A673 (cell line): ENCODE measurements around the gene IFRD2. TPM values are rescaled to one million over a fixed set of nuclear protein-coding genes. Genes with fewer than 3 reads are reported as not detected.

Experiments used
- BruUV-seq: library from RNA; stranded (reverse); fragments of 400-500 nt; replicated peaks from 2 replicates; lab custom pipeline; 2021; lab: Mats Ljungman, UMichigan
- CTCF ChIA-PET: fragments of 300-600 bp; sonication (Branson Sonifier 250); formaldehyde crosslinking; loops from one replicate; lab custom pipeline; 2022; ENCODE audit warnings: antibody characterized with exemption; lab: Charles Lee
- POLR2A ChIA-PET: fragments of 300-600 bp; sonication (Branson Sonifier 250); formaldehyde crosslinking; loops from one replicate; lab custom pipeline; 2022; ENCODE audit warnings: antibody characterized with exemption; ENCODE audit not compliant: low non-redundant PET; lab: Charles Lee
- DNase-seq: peaks from one replicate; pipeline ENCODE4 v3.0.0-alpha.2; 2015; ENCODE audit warnings: low spot score
- H3K27ac ChIP-seq: fragments of 200-600 bp; sonication (generic); 2 replicates; pipeline ENCODE4 v1.5.1; 2016; ENCODE audit warnings: mixed run types, low read depth, mild to moderate bottlenecking, mixed read lengths, antibody characterized with exemption, low read length; ENCODE audit not compliant: poor library complexity, severe bottlenecking
- H3K27me3 ChIP-seq: fragments of 200-600 bp; sonication (generic); replicated peaks from 2 replicates; pipeline ENCODE4 v1.6.1; 2017; ENCODE audit warnings: mixed run types, low read depth, mild to moderate bottlenecking, mixed read lengths, antibody characterized with exemption, low read length; ENCODE audit not compliant: insufficient read depth, poor library complexity
- H3K36me3 ChIP-seq: fragments of 200-600 bp; sonication (generic); 2 replicates; pipeline ENCODE4 v1.6.1; 2016; ENCODE audit warnings: mixed run types, mild to moderate bottlenecking, mixed read lengths, antibody characterized with exemption, low read length; ENCODE audit not compliant: insufficient read depth, poor library complexity, severe bottlenecking
- H3K4me1 ChIP-seq: fragments of 200-600 bp; sonication (generic); 2 replicates; pipeline ENCODE4 v1.6.1; 2017; ENCODE audit warnings: mixed run types, mild to moderate bottlenecking, mixed read lengths, antibody characterized with exemption, low read length; ENCODE audit not compliant: insufficient read depth, poor library complexity, severe bottlenecking
- H3K4me3 ChIP-seq: fragments of 200-600 bp; sonication (generic); 2 replicates; pipeline ENCODE4 v1.5.1; 2016; ENCODE audit warnings: low read depth, mixed run types, mild to moderate bottlenecking, mixed read lengths, low read length; ENCODE audit not compliant: poor library complexity, severe bottlenecking
- H3K9me3 ChIP-seq: fragments of 200-600 bp; sonication (generic); 2 replicates; pipeline ENCODE4 v1.6.1; 2016; ENCODE audit warnings: mixed run types, low read depth, mild to moderate bottlenecking, mixed read lengths, antibody characterized with exemption, low read length; ENCODE audit not compliant: poor library complexity, severe bottlenecking
- CTCF ChIP-seq: fragments of 300-800, 200-600 bp; sonication (generic); conservative IDR thresholded peaks from 2 replicates; pipeline ENCODE4 v1.5.1; 2017; ENCODE audit warnings: low read depth, mild to moderate bottlenecking, antibody characterized with exemption, low read length, moderate library complexity, mixed read lengths
- EZH2 ChIP-seq: fragments of 200-600 bp; sonication (generic); IDR thresholded peaks from 2 replicates; pipeline ENCODE4 v1.6.1; 2017; ENCODE audit warnings: borderline replicate concordance, low read depth, mild to moderate bottlenecking, mixed read lengths, antibody characterized with exemption, low read length; ENCODE audit not compliant: poor library complexity, severe bottlenecking
- intact Hi-C: fragments of 100-400 bp; cut with micrococcal nuclease; formaldehyde crosslinking; loops from one replicate; pipeline ENCODE4 v1.10.0; 2022; ENCODE audit not compliant: unreplicated experiment
- total RNA-seq: library from RNA; stranded (reverse); gene quantifications from 2 replicates; pipeline ENCODE4 v1.2.3, GENCODE V29; 2021

The IFRD2 gene
- total RNA-seq, 1 experiment from 2014 or later: 77.4 TPM

GRCh38 chr3:50299929-50300680, 7.9 kb upstream of the IFRD2 start:
- Histone ChIP-seq H3K9me3 (no peaks in the 10 kb centered on the region), H3K36me3 (no peaks in the 10 kb centered on the region), H3K4me1 (peaks cover 5% of the 10 kb centered on the region), H3K4me3 (peak overlapping the region; percentile 68), H3K27ac (peak overlapping the region; percentile 70), H3K27me3 (no peaks in the 10 kb centered on the region)
- TF ChIP-seq CTCF (no peak), EZH2 (no peak)
- DNase-seq: no peak
- intact Hi-C loops: no loop called here
- BruUV-seq: no TSS peak
- ChIA-PET CTCF (interaction anchor here (0.9 kb wide), 1 partner anchor 18 kb away, joined by 14 read pairs; no protein-coding TSS in a partner anchor), POLR2A (no interaction called here)

DNA sequence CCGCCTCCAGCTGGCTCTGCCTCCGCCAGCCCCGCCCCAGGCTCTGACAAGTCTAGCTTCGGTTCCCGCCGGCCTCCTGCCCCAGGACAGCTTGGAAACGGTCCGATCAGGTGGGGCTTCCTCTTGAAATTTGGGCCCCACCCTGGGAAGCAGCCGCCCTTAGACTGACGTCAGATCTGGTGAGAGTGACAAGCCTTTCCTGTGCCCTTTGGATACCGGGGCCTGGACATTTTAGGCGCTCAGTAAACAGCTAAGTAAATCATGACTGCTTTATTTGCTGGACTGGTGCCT, 7.4 kb upstream of the IFRD2 start:
- H3K9me3 ChIP-seq: no peaks in the 10 kb centered on the region
- BruUV-seq: no TSS peak
- ChIA-PET POLR2A (interaction anchor here (0.9 kb wide), 1 partner anchor 29 kb away, joined by 5 read pairs; no protein-coding TSS in a partner anchor), CTCF (interaction anchor here (0.9 kb wide), 1 partner anchor 18 kb away, joined by 14 read pairs; no protein-coding TSS in a partner anchor)
- DNase-seq: no peak
- H3K4me3 ChIP-seq: peak overlapping the region; percentile 68
- no peaks in the 10 kb centered on the region for H3K36me3 ChIP-seq
- H3K27me3 ChIP-seq: no peaks in the 10 kb centered on the region
- H3K27ac ChIP-seq: peak overlapping the region; percentile 70
- intact Hi-C loops: no loop called here
- no peak for TF ChIP-seq EZH2
- H3K4me1 ChIP-seq: peaks cover 5% of the 10 kb centered on the region

- intact Hi-C loops: no loop called here
- Histone ChIP-seq H3K9me3 (no peaks in the 10 kb centered on the region), H3K36me3 (no peaks in the 10 kb centered on the region), H3K4me1 (peaks cover 5% of the 10 kb centered on the region), H3K4me3 (peak within 1 kb of the TSS; percentile 68), H3K27me3 (no peaks in the 10 kb centered on the region), H3K27ac (peak within 1 kb of the TSS; percentile 82)
- ChIA-PET POLR2A (interaction anchor here (0.9 kb wide), 1 partner anchor 30 kb away, joined by 5 read pairs; no protein-coding TSS in a partner anchor), CTCF (interaction anchor here (0.9 kb wide), 1 partner anchor 17 kb away, joined by 14 read pairs; no protein-coding TSS in a partner anchor)
- no TSS peak for BruUV-seq
- peak; percentile 95 for DNase-seq
- TF ChIP-seq CTCF: 0 out of 2 replicates have a peak, but pooled peaks have one; percentile 21
- no peak for TF ChIP-seq EZH2
Observed at GRCh38 chr3:50298836-50299637, 6.8 kb upstream of the IFRD2 start, which contains the start of the genes HYAL3 and NAA80. TSS of gene HYAL3 (minus strand) at chr3:50299405. CDS start at chr3:50295602, 3,803 bp downstream. TSS of gene NAA80 (minus strand) at chr3:50299405. CDS start at chr3:50297463, 1,942 bp downstream.
